Measurements from ENCODE around the gene SYNGR3.

Gene SYNGR3

GRCh38 chr16:1980030-1980769, 9.6 kb upstream of the SYNGR3 start:
- DNase-seq (ENCODE audit: low read depth), result no peak
- no peak overlapping the region for H3K4me3 ChIP-seq (ENCODE audit: low read depth, low read length)
- TF ChIP-seq CTCF (IDR thresholded peaks at IDR 0.05; ENCODE audit: control insufficient read depth, extremely low read depth, insufficient read depth), result no peak

- H3K4me3 ChIP-seq (ENCODE audit: low read depth, low read length), result no peak overlapping the region
- no peak for TF ChIP-seq CTCF (IDR thresholded peaks at IDR 0.05; ENCODE audit: control insufficient read depth, extremely low read depth, insufficient read depth)
- no peak for DNase-seq (ENCODE audit: low read depth)
Observed at GRCh38 chr16:1980770-1981087, 9.0 kb upstream of the SYNGR3 start.

DNA sequence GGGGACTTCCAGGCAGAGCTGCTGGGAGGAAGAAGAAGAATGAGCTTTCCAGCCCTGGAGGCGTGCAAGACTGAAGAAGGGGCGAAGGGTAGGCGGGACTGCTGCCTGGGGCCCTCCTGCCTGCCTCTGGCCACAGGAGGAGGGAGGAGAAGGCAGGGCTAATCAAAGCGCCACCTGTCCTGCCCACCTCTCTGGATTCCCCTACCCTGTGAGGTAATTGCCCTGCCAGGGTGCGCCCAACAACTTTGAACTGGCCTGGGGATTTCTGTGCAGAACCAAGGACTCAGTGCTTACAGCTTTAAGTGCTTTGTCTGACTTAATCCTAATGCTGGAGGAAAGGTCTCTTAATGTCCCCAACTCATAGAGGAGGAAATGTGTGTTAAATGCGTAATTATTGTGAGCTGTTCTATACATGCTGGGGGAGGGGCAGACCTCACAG, 8.4 kb upstream of the SYNGR3 start, which contains the start of gene NOXO1:
TSS of gene NOXO1 (minus strand) at position 72 of the 439 bp plus-strand sequence. CDS start 290 bp downstream, outside the sequence.
- TF ChIP-seq CTCF (IDR thresholded peaks at IDR 0.05; ENCODE audit: control insufficient read depth, extremely low read depth, insufficient read depth), result no peak
- DNase-seq (ENCODE audit: low read depth), result no peak
- H3K4me3 ChIP-seq (ENCODE audit: low read depth, low read length), result no peak within 1 kb of the TSS

GRCh38 chr16:1982013-1982433, 7.7 kb upstream of the SYNGR3 start:
- no peak overlapping the region for H3K4me3 ChIP-seq (ENCODE audit: low read depth, low read length)
- no peak for DNase-seq (ENCODE audit: low read depth)
- no peak for TF ChIP-seq CTCF (IDR thresholded peaks at IDR 0.05; ENCODE audit: control insufficient read depth, extremely low read depth, insufficient read depth)

DNA sequence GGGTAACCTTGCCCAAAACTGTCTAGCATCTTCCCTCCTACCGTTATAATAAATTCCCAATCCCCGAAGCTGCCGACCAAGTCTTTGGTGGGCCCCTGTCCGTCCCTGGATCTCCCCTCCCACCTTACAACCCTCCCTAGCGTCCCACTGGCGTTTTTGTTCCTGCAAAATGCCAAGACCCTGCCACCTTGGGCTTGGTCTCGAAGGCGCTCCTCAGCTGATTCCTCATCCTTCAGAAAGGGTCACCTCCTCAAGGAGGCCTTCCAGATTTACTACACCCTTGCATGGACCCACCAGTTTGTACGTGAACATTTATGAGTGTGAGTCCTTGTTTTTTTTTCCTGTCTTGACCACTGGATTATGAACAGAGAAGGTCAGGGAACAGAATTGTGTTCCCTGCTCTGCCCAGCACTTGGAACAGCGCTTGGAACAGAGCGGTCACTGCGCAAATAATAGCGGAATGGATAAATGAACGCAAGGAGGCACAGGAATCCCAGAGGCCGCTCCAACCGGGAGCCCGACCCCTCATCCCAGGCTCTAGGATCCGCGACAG, 6.7 kb upstream of the SYNGR3 start:
- DNase-seq (ENCODE audit: low read depth), result no peak
- peak overlapping the region; percentile 54 for H3K4me3 ChIP-seq (ENCODE audit: low read depth, low read length)
- peak; percentile 31; the same call in 1 of the 2 replicates for TF ChIP-seq CTCF (IDR thresholded peaks at IDR 0.05; ENCODE audit: control insufficient read depth, extremely low read depth, insufficient read depth)

GRCh38 chr16:1983544-1984346, 6.0 kb upstream of the SYNGR3 start, which contains the start of gene GFER:
Gene GFER, plus strand, starts transcription at chr16:1984193. Its CDS starts 26 bp downstream, at chr16:1984219.
- TF ChIP-seq CTCF (IDR thresholded peaks at IDR 0.05; ENCODE audit: control insufficient read depth, extremely low read depth, insufficient read depth), result peak; percentile 72
- DNase-seq (ENCODE audit: low read depth), result peak; percentile 78
- peak within 1 kb of the TSS; percentile 73 for H3K4me3 ChIP-seq (ENCODE audit: low read depth, low read length)
